ENCODE data around the gene FBXO42. TPM values are rescaled to one million over a fixed set of nuclear protein-coding genes. Genes with fewer than 3 reads are reported as not detected.

Gene FBXO42
- total and polyA plus RNA-seq, 9 of the 15 experiments (the other 6 are each of a cell fraction or from before 2014, with no cell fraction given), result 7.2 to 24.8 (median 17.4) TPM

GRCh38 chr1:16236511-16237342 lies 115.6 kb downstream of the FBXO42 start, which contains the start of gene CPLANE2 (continued):
- peak; percentile 89 to 95 for TF ChIP-seq MNT (conservative IDR thresholded peaks at IDR 0.05)
- TF ChIP-seq TFAM (CRISPR knock-in tag; conservative IDR thresholded peaks at IDR 0.05), result no peak
- TF ChIP-seq FOXA1 (IDR thresholded peaks at IDR 0.05; ENCODE audit: borderline replicate concordance), result no peak
- TF ChIP-seq ZNF398 (CRISPR knock-in tag; IDR thresholded peaks at IDR 0.05), result no peak
- TF ChIP-seq SFPQ (IDR thresholded peaks at IDR 0.05; ENCODE audit: low read depth, low read length), result no peak
- TF ChIP-seq NR2F6 (CRISPR knock-in tag; IDR thresholded peaks at IDR 0.05), result 0 out of 2 replicates have a peak, but pooled peaks have one; percentile 64
- peak; percentile 95; the same call in 1 of the 2 replicates for TF ChIP-seq ETV5 (CRISPR knock-in tag; IDR thresholded peaks at IDR 0.05; ENCODE audit: low read depth)
- no peak for TF ChIP-seq RAD51 (IDR thresholded peaks at IDR 0.05; ENCODE audit: borderline replicate concordance, low read depth)
- TF ChIP-seq ARID3B (CRISPR knock-in tag; IDR thresholded peaks at IDR 0.05; ENCODE audit: borderline replicate concordance), result 0 out of 2 replicates have a peak, but pooled peaks have one; percentile 77
- TF ChIP-seq HDAC1 (IDR thresholded peaks at IDR 0.05), result peak in 1 of 2 experiments; percentile 89; a peak in 1 of 4 replicates
- TF ChIP-seq E2F4 (CRISPR knock-in tag; IDR thresholded peaks at IDR 0.05; ENCODE audit: low read depth), result no peak
- TF ChIP-seq CREBBP (IDR thresholded peaks at IDR 0.05; ENCODE audit: low read depth, low read length), result no peak
- peak; percentile 26; the same call in 1 of the 2 replicates for TF ChIP-seq ESRRA (IDR thresholded peaks at IDR 0.05; ENCODE audit: borderline replicate concordance, low read depth)
- TF ChIP-seq HCFC1 (IDR thresholded peaks at IDR 0.05; ENCODE audit: low read depth, low read length), result peak; percentile 73
- TF ChIP-seq ZFP91 (CRISPR knock-in tag; IDR thresholded peaks at IDR 0.05), result peak; percentile 90

All from K562 (cell line).